ENCODE data around the gene OLR1.
"Not testable (repeated sequence)": the region's sequence is repeated elsewhere in the genome, so short reads cannot be mapped to it uniquely, and the experiment has no call there.

OLR1 gene

GRCh38 chr12:10190558-10191388 is 18.8 kb upstream of the OLR1 start:
- peak; percentile 85 for DNase-seq

- no peak for DNase-seq
Measured at GRCh38 chr12:10189653-10190052, 17.7 kb upstream of the OLR1 start.

GRCh38 chr12:10186958-10187357 is 15.0 kb upstream of the OLR1 start:
- not testable (repeated sequence) for DNase-seq

GRCh38 chr12:10186299-10186698 is 14.4 kb upstream of the OLR1 start:
- peak; percentile 57 for DNase-seq

- DNase-seq = peak; percentile 24
Measured at GRCh38 chr12:10184261-10184843, 12.4 kb upstream of the OLR1 start.

- peak; percentile 30 for DNase-seq
Measured at GRCh38 chr12:10182354-10183049, 10.6 kb upstream of the OLR1 start.

- DNase-seq = no peak
Measured at GRCh38 chr12:10179776-10180181, 7.8 kb upstream of the OLR1 start.

GRCh38 chr12:10178821-10179220 is 6.9 kb upstream of the OLR1 start, which contains the start of gene TMEM52B:
TMEM52B (plus strand) TSS chr12:10179032; CDS start chr12:10179575, 543 bp downstream.
- DNase-seq = no peak

- DNase-seq = no peak
Measured at GRCh38 chr12:10175846-10176636, 4.1 kb upstream of the OLR1 start.

- DNase-seq = no peak
Measured at GRCh38 chr12:10174986-10175614, 3.2 kb upstream of the OLR1 start.

- no peak for DNase-seq
Measured at GRCh38 chr12:10170216-10170615, 1.7 kb downstream of the OLR1 start.

GRCh38 chr12:10169104-10169503 is 2.8 kb downstream of the OLR1 start:
- DNase-seq = no peak

- DNase-seq = peak; percentile 65
Measured at GRCh38 chr12:10167599-10167998, 4.3 kb downstream of the OLR1 start.

- no peak for DNase-seq
Measured at GRCh38 chr12:10165421-10165820, 6.5 kb downstream of the OLR1 start.

- peak; percentile 33 for DNase-seq
Measured at GRCh38 chr12:10163084-10163483, 8.8 kb downstream of the OLR1 start.

GRCh38 chr12:10160617-10161385 is 11.1 kb downstream of the OLR1 start:
- DNase-seq = no peak

- DNase-seq = peak; percentile 7
Measured at GRCh38 chr12:10159280-10159679, 12.7 kb downstream of the OLR1 start.

- peak; percentile 10 for DNase-seq
Measured at GRCh38 chr12:10158406-10158805, 13.5 kb downstream of the OLR1 start.

GRCh38 chr12:10155966-10156365 is 16.0 kb downstream of the OLR1 start:
- DNase-seq = no peak

GRCh38 chr12:10154145-10154496 is 17.8 kb downstream of the OLR1 start:
- no peak for DNase-seq

GRCh38 chr12:10153271-10154144 is 18.4 kb downstream of the OLR1 start:
- peak; percentile 80 for DNase-seq
